Retinal pigment epithelial cell (primary cell): Measurements from ENCODE around the gene LBHD2.

Source experiments
- DNase-seq: peaks from one replicate; pipeline ENCODE4 v3.0.0-alpha.2; 2010; ENCODE audit warnings: low read depth
- H3K4me3 ChIP-seq: 2 replicates; pipeline ENCODE4 v1.5.1; 2011; ENCODE audit warnings: mild to moderate bottlenecking, low read length, control low read depth, moderate library complexity
- CTCF ChIP-seq: conservative IDR thresholded peaks from 2 replicates; pipeline ENCODE4 v1.5.1; 2011; ENCODE audit warnings: low read depth, low read length, control low read depth, inconsistent platforms

Gene LBHD2

GRCh38 chr14:103097994-103098957 is 14.3 kb downstream of the LBHD2 start:
- TF ChIP-seq CTCF = no peak
- no peak for DNase-seq
- H3K4me3 ChIP-seq = no peak overlapping the region

- DNase-seq = no peak
- TF ChIP-seq CTCF = no peak
- H3K4me3 ChIP-seq = no peak overlapping the region
Observed at GRCh38 chr14:103099081-103099732, 15.2 kb downstream of the LBHD2 start.

- no peak for TF ChIP-seq CTCF
- DNase-seq = no peak
- H3K4me3 ChIP-seq = no peak overlapping the region
Observed at GRCh38 chr14:103099733-103100280, 15.8 kb downstream of the LBHD2 start.

GRCh38 chr14:103100281-103101121 is 16.5 kb downstream of the LBHD2 start:
- no peak for TF ChIP-seq CTCF
- no peak for DNase-seq
- H3K4me3 ChIP-seq = no peak overlapping the region

- DNase-seq = no peak
- H3K4me3 ChIP-seq = no peak overlapping the region
- TF ChIP-seq CTCF = no peak
Observed at GRCh38 chr14:103101257-103101962, 17.4 kb downstream of the LBHD2 start.
